ENCODE data around the gene ATG16L1.

Gene ATG16L1

DNA sequence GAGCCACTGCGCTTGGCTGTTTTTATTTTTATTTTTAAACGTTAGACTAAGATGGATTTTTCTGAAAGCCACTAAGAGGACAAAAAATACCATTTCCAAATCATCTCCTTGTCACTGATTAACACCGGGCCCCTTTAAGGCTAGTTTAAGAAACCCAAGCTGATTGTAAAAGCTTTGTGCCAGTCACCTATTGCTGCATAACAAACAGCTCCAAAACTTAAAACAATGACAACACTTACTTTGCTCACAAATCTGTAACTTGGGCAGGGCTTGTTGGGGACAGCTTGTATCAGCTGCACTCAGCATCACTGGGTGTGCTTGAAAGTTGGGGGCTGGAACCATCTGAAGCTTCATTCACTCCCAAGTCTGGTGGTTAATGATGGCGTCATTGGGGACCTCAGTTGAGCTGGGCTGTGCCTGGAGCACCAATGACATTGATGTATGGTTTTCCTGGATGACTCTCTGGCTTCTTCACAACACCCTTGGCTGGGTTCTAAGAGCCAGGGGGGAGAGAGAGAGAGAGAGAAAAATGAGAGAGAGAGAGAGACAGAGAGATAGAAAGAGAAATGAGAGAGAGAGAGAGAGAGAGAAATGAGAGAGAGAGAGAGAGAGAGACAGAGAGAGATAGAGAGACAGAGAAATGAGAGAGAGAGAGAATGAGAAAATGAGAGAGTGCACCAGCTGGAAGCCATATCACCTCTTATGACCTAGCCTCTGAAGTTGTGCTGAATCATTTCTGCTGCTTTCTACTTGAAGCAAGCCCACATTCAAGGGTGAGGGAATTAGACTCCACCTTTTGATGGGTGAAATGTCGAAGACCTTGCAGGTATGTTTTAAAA lies 26.0 kb upstream of the ATG16L1 start:
- TF ChIP-seq Cebpa-rat (IDR thresholded peaks at IDR 0.05), result no peak
- Histone ChIP-seq H3K36me3 (no peaks in the 10 kb centered on the region), H4K20me1 (no peaks in the 10 kb centered on the region), H3K27ac (no peak overlapping the region), H3K4me1 (no peaks in the 10 kb centered on the region), H3K9me3 (no peaks in the 10 kb centered on the region), H3K27me3 (no peaks in the 10 kb centered on the region), H3K4me3 (no peak overlapping the region), H3K4me2 (no peak overlapping the region), H3K9ac (no peak overlapping the region)

DNA sequence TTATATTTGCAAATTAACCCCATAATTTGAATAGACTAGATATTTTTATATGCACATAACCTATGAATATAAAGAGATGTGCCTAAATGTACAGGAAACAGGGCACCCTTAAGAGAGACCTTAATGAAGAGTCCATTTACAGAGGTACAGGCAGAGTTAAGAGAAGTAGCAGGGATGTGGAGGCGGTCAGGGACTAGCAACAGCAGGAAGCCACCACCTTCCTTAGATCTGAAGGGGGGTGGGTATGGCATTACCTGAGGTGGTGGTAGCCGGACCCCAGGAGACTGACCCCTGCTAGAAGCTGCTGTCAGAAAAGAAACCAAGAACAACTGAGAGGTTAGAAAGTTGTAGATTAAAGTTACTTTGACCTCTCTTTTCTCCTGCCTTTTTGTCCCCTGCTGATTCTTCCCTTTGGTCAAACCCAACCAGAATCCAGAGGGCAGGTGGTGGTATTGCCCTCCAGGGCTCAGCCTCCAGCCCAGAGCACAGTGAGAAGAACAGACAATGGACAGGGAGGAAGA lies 24.9 kb upstream of the ATG16L1 start:
- no peaks in the 10 kb centered on the region for H4K20me1 ChIP-seq
- no peak overlapping the region for H3K4me2 ChIP-seq
- H3K27me3 ChIP-seq, result no peaks in the 10 kb centered on the region
- no peaks in the 10 kb centered on the region for H3K4me1 ChIP-seq
- no peak overlapping the region for H3K9ac ChIP-seq
- H3K27ac ChIP-seq, result no peak overlapping the region
- no peaks in the 10 kb centered on the region for H3K36me3 ChIP-seq
- H3K4me3 ChIP-seq, result no peak overlapping the region
- no peak for TF ChIP-seq Cebpa-rat (IDR thresholded peaks at IDR 0.05)
- no peaks in the 10 kb centered on the region for H3K9me3 ChIP-seq

DNA sequence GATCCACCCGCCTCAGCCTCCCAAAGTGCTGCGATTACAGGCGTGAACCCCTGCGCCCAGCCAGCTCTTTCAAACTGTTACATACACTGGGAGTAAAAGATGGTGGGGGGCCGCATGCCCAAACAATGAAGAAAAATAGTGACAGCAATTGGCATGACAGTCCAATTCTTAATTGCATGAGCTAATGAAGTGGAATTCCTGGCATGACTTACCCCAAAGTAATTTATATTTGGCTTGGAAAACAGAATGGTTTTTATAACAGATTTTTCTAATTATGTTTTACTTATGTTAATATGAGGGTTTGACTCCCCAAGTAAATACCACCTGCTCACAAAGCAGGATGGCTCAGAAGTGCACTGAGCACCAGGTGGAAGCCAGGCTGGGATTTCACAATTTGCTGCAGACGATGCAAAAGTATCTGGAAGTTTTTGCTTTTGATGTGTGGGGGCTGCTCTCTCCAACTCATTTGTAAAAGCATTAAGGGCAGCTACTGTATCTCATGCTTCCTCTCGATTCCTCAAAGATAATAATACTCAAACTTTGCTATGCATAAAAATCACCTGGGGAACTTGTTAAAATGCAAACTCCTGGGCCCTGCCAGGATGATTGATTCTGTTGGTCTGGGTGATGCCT lies 24.0 kb upstream of the ATG16L1 start:
- H3K4me1 ChIP-seq, result no peaks in the 10 kb centered on the region
- H3K9me3 ChIP-seq, result no peaks in the 10 kb centered on the region
- no peak overlapping the region for H3K4me2 ChIP-seq
- H3K4me3 ChIP-seq, result no peak overlapping the region
- H3K27ac ChIP-seq, result no peak overlapping the region
- H3K36me3 ChIP-seq, result no peaks in the 10 kb centered on the region
- no peak for TF ChIP-seq Cebpa-rat (IDR thresholded peaks at IDR 0.05)
- H3K9ac ChIP-seq, result no peak overlapping the region
- H3K27me3 ChIP-seq, result no peaks in the 10 kb centered on the region
- H4K20me1 ChIP-seq, result no peaks in the 10 kb centered on the region

DNA sequence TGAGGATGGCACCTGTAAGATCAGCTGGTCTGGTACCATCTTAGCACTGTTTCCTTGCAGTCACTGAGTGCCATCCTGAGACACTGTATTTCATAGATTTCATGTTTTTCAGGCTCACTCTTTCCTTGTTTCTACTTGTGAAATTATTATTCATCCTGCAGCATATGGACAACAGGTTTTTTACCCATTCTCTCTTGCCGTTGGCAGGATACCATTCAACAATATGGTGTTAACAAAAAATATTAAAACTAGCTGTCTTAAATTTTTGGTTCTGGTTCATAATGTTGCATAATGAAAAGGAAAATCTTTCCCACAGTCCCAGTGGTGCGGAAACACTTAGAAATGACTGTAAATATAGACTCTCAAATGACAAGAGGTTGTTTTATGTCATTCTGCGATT lies 23.1 kb upstream of the ATG16L1 start:
- H3K36me3 ChIP-seq, result no peaks in the 10 kb centered on the region
- no peak for TF ChIP-seq Cebpa-rat (IDR thresholded peaks at IDR 0.05)

DNA sequence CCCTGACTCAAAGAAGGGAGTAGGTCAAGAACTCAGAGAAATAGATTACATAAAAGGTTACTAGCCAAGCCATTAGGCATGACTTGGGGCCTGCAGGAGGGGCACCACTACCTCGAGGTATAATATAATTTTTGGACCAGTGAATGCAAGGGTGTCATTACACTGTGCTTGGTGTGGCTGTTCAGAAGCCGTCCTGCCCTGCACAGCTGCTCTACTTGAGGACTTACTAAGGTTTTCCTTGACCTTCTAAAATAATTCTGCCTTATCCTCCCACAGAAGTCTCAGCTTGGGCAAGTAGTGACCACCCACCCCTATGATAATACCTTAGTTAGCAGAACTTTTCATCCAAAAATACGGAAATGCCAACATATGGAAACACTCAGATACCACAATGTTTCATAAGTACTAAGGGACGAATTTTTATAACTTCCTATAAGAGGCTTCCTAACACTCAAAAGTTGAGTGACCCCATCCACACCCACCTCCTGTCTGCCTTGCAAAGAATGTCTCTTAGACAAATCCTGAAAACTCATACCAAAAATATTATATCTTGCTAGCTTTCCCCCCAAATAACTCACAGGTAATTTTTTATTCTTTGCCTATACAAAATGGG lies 17.7 kb upstream of the ATG16L1 start:
- no peak for TF ChIP-seq Cebpa-rat (IDR thresholded peaks at IDR 0.05)

More for the DNA sequence above, 23.1 kb upstream of the ATG16L1 start:
- Histone ChIP-seq H3K4me2 (no peak overlapping the region), H3K4me3 (no peak overlapping the region), H3K27me3 (no peaks in the 10 kb centered on the region), H3K9me3 (no peaks in the 10 kb centered on the region), H3K9ac (no peak overlapping the region), H4K20me1 (no peaks in the 10 kb centered on the region), H3K27ac (no peak overlapping the region), H3K4me1 (no peaks in the 10 kb centered on the region)

DNA sequence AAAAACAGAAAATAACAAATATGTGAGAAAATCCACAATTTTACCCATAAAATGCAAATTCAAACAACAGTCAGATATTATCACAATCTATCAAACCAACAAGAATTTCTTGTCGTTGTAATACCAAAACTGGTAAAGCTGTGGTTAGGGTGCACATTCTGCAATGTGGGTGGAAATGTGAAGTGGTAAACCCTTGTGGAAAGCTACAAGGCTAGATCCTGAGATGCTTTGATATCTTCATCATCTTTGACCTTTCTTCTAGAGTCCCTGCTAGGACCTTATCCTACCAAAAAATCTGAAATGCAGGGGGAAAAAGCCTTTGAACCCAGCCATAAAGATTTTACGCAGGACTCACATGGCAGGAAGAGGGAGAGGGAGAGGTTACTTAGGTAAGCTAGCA lies 17.2 kb upstream of the ATG16L1 start:
- Histone ChIP-seq H3K4me2 (no peak overlapping the region), H3K36me3 (no peaks in the 10 kb centered on the region), H3K27me3 (no peaks in the 10 kb centered on the region), H3K9me3 (no peaks in the 10 kb centered on the region), H3K4me1 (peaks cover 4% of the 10 kb centered on the region; the same call in 1 of the 2 replicates), H3K27ac (no peak overlapping the region), H4K20me1 (no peaks in the 10 kb centered on the region), H3K9ac (no peak overlapping the region), H3K4me3 (no peak overlapping the region)
- no peak for TF ChIP-seq Cebpa-rat (IDR thresholded peaks at IDR 0.05)

More for the DNA sequence above, 17.7 kb upstream of the ATG16L1 start:
- H3K4me1 ChIP-seq, result no peaks in the 10 kb centered on the region
- no peak overlapping the region for H3K27ac ChIP-seq
- H3K36me3 ChIP-seq, result no peaks in the 10 kb centered on the region
- H3K4me2 ChIP-seq, result no peak overlapping the region
- no peaks in the 10 kb centered on the region for H3K9me3 ChIP-seq
- H3K9ac ChIP-seq, result no peak overlapping the region
- no peaks in the 10 kb centered on the region for H3K27me3 ChIP-seq
- H4K20me1 ChIP-seq, result no peaks in the 10 kb centered on the region
- no peak overlapping the region for H3K4me3 ChIP-seq

DNA sequence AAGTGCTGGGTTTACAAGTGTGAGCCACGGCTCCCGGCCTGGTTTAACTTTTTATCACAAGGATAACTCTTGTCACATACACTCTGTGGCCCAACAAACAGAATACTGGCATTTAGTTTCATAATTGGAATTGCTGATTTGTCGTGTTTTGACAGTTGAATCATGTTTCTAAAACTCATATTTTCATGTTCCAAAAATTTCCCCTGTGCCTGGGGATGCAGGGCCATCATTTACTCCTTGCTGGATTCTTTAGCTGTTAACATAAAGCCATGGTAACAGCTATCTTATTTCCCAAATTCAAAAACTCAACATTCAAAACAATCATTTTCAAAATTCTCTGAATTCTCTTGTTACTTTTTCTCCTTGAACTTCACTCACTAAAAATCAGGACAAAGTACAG lies 16.5 kb upstream of the ATG16L1 start:
- no peak overlapping the region for H3K4me2 ChIP-seq
- H3K4me1 ChIP-seq, result peaks cover 5% of the 10 kb centered on the region; the same call in 1 of the 2 replicates
- H3K9ac ChIP-seq, result no peak overlapping the region
- H3K27me3 ChIP-seq, result no peaks in the 10 kb centered on the region
- no peaks in the 10 kb centered on the region for H4K20me1 ChIP-seq
- no peak overlapping the region for H3K27ac ChIP-seq
- H3K36me3 ChIP-seq, result no peaks in the 10 kb centered on the region
- no peaks in the 10 kb centered on the region for H3K9me3 ChIP-seq
- no peak overlapping the region for H3K4me3 ChIP-seq
- no peak for TF ChIP-seq Cebpa-rat (IDR thresholded peaks at IDR 0.05)

DNA sequence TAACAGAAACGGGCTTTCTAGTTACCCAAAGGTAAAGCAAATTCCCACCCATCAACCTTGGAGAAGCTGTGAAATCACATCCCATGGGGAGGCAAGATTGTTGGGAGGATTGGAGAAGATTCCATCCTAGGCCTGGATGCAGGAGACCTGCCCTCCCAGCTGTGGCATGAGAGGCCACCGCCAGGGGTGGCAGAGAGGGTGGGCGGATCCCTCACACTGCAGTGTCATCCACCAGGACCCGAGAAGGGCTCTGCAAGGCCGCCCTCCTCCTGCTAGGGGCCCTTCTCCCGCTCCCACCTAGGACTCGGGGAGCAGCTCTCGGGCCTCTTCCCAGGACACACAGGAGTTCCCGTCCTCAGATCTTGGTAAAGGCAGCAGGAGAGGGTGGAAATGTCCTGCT lies 15.5 kb upstream of the ATG16L1 start:
- no peaks in the 10 kb centered on the region for H4K20me1 ChIP-seq
- no peak overlapping the region for H3K4me3 ChIP-seq

DNA sequence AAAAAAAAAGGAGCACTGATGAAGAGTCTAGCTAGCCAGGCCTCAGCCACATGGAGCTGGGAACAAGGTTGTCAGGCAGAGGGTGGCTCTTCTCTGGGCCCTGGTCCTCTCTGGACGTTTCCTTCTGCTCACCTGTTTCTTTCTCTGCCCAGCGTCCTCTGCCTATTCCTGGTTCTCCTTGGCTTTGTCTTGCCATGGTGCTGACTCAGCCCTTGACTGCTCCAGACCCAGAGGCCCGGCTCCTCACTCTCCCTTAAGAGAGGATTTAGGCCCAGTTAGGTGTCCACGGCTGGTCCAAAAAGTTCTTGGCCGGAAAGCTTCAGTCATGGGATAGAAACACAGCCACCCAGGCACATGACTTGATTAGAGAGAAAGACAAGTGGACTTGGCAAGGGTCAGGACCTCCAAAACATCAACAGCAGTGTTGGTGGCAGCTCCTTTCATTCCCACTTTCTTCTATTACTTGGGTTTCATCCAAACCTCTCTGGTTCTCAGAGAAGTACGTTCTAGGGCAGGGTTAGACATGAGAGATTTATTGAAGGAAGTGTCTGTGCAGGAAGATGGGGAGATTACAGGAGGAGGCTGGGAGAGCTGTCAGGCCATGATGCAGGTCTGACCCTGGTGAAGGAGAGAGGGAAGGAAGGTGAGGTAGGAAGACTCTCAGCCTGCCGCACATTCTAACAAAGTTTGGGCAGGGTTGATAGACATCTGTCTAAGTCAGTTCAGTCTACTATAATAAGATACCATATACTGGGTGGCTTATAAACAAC lies 14.5 kb upstream of the ATG16L1 start:
- Histone ChIP-seq H3K27ac (no peak overlapping the region), H3K9me3 (no peaks in the 10 kb centered on the region), H3K27me3 (no peaks in the 10 kb centered on the region), H4K20me1 (no peaks in the 10 kb centered on the region), H3K4me1 (peaks cover 12% of the 10 kb centered on the region), H3K36me3 (no peaks in the 10 kb centered on the region), H3K4me3 (no peak overlapping the region), H3K4me2 (no peak overlapping the region), H3K9ac (no peak overlapping the region)
- TF ChIP-seq Cebpa-rat (IDR thresholded peaks at IDR 0.05), result no peak

More for the DNA sequence above, 15.5 kb upstream of the ATG16L1 start:
- Histone ChIP-seq H3K4me2 (no peak overlapping the region), H3K36me3 (no peaks in the 10 kb centered on the region), H3K4me1 (peaks cover 11% of the 10 kb centered on the region), H3K9me3 (no peaks in the 10 kb centered on the region), H3K27me3 (no peaks in the 10 kb centered on the region), H3K9ac (no peak overlapping the region), H3K27ac (no peak overlapping the region)
- no peak for TF ChIP-seq Cebpa-rat (IDR thresholded peaks at IDR 0.05)
